HL-60 (cell line): ENCODE results near the gene LBH.

Experiments used
- DNase-seq, 2 experiments: peaks; one replicate each; pipeline ENCODE4 v3.0.0-alpha.2; 2010 to 2020; ENCODE audit warnings: low read depth in 1 of 2, low spot score in 1 of 2
- H3K27ac ChIP-seq: fragments of 250-450 bp; sonication (Bioruptor Pico); replicated peaks from 2 replicates; pipeline ENCODE4 v1.5.1; 2020; ENCODE audit warnings: mild to moderate bottlenecking, moderate library complexity
- H3K27me3 ChIP-seq: fragments of 250-450 bp; sonication (Bioruptor Pico); 2 replicates; pipeline ENCODE4 v1.5.1; 2021; ENCODE audit warnings: mild to moderate bottlenecking, moderate library complexity; ENCODE audit not compliant: insufficient read depth, poor library complexity, severe bottlenecking
- H3K4me3 ChIP-seq: replicated peaks from 2 replicates; pipeline ENCODE4 v1.5.1; 2011; ENCODE audit warnings: mild to moderate bottlenecking, control low read depth, low read length; ENCODE audit not compliant: insufficient read depth
- CTCF ChIP-seq: IDR thresholded peaks from one replicate; pipeline ENCODE4 v1.5.1; 2011; ENCODE audit warnings: low read length, control low read depth, inconsistent platforms; ENCODE audit not compliant: insufficient read depth
- GABPA ChIP-seq: IDR thresholded peaks from 2 replicates; pipeline ENCODE4 v1.6.1; 2012; ENCODE audit warnings: low read depth
- POLR2AphosphoS5 ChIP-seq: IDR thresholded peaks from 2 replicates; pipeline ENCODE4 v1.6.1; 2012; ENCODE audit warnings: low read depth
- REST ChIP-seq: IDR thresholded peaks from 2 replicates; pipeline ENCODE4 v1.6.1; 2012; ENCODE audit warnings: low read depth; ENCODE audit not compliant: insufficient replicate concordance
- SPI1 ChIP-seq: IDR thresholded peaks from 2 replicates; pipeline ENCODE4 v1.6.1; 2012; ENCODE audit warnings: low read depth, mild to moderate bottlenecking, borderline replicate concordance

The LBH gene

GRCh38 chr2:30188292-30188691 is 43.0 kb upstream of the LBH start:
- Histone ChIP-seq H3K27me3 (no peaks in the 10 kb centered on the region), H3K27ac (no peak overlapping the region), H3K4me3 (no peak overlapping the region)
- no peak for DNase-seq
- TF ChIP-seq SPI1 (no peak), POLR2AphosphoS5 (no peak), CTCF (no peak), REST (no peak), GABPA (no peak)

- TF ChIP-seq CTCF (no peak), POLR2AphosphoS5 (no peak), REST (no peak)
- Histone ChIP-seq H3K4me3 (no peak overlapping the region), H3K27ac (no peak overlapping the region), H3K27me3 (no peaks in the 10 kb centered on the region)
- DNase-seq: no peak
Measured at GRCh38 chr2:30190637-30191036, 40.7 kb upstream of the LBH start.

GRCh38 chr2:30191107-30191506 is 40.2 kb upstream of the LBH start:
- H3K4me3 ChIP-seq: no peak overlapping the region
- no peaks in the 10 kb centered on the region for H3K27me3 ChIP-seq
- no peak for DNase-seq
- TF ChIP-seq GABPA: no peak
- no peak for TF ChIP-seq SPI1
- no peak for TF ChIP-seq CTCF
- TF ChIP-seq REST: no peak
- no peak for TF ChIP-seq POLR2AphosphoS5
- no peak overlapping the region for H3K27ac ChIP-seq
